HEK293 (cell line): ENCODE data around the gene IL17B.

ENCODE experiments used
- CTCF ChIA-PET: fragments of 350-600 bp; formaldehyde crosslinking; extraction: SDS; loops from one replicate; lab custom pipeline; 2021; ENCODE audit warnings: antibody characterized with exemption; lab: Yijun Ruan, JAX
- POLR2A ChIA-PET: fragments of 300-600 bp; formaldehyde crosslinking; extraction: SDS; loops from one replicate; lab custom pipeline; 2020; ENCODE audit warnings: antibody characterized with exemption, inconsistent platforms; lab: Yijun Ruan, JAX
- H3K27ac ChIP-seq: fragments of 200-500 bp; sonication (Bioruptor generic); 2 replicates; pipeline ENCODE4 v1.5.1; 2014; ENCODE audit warnings: low read depth, low read length, control low read depth, inconsistent platforms; ENCODE audit errors: extremely low read depth
- H3K36me3 ChIP-seq, 2 experiments: fragments of 200-500 bp in 1 of 2; sonication (Bioruptor generic) in 1 of 2; 1 replicate in 1 of 2; 2 replicates in 1 of 2; pipeline ENCODE4 v1.5.1; 2014 to 2017; ENCODE audit warnings: inconsistent platforms in 2 of 2, low read length in 2 of 2; ENCODE audit not compliant: control insufficient read depth in 2 of 2, insufficient read depth in 1 of 2
- H3K4me1 ChIP-seq: fragments of 200-500 bp; sonication (Bioruptor generic); 2 replicates; pipeline ENCODE4 v1.5.1; 2014; ENCODE audit warnings: mild to moderate bottlenecking, low read length, inconsistent platforms; ENCODE audit not compliant: control insufficient read depth, insufficient read depth
- H3K4me3 ChIP-seq: 2 replicates; pipeline ENCODE4 v1.5.1; 2011; ENCODE audit warnings: low read depth, mild to moderate bottlenecking, control low read depth, low read length, moderate library complexity
- H3K9me3 ChIP-seq: fragments of 200-500 bp; sonication (Bioruptor generic); 2 replicates; pipeline ENCODE4 v1.5.1; 2014; ENCODE audit warnings: low read depth, low read length, inconsistent platforms; ENCODE audit not compliant: control insufficient read depth, insufficient read depth
- CTCF ChIP-seq: fragments of 450-650 bp; formaldehyde crosslinking; IDR thresholded peaks from 2 replicates; pipeline ENCODE4 v1.5.1; 2016; ENCODE audit warnings: missing biosample characterization, missing genetic modification characterization
- KLF10 ChIP-seq: fragments of 450-650 bp; IDR thresholded peaks from 2 replicates; pipeline ENCODE4 v1.5.1; 2018; ENCODE audit warnings: missing biosample characterization, mild to moderate bottlenecking, missing genetic modification characterization
- KLF16 ChIP-seq: fragments of 450-650 bp; formaldehyde crosslinking; IDR thresholded peaks from 2 replicates; pipeline ENCODE4 v1.5.1; 2017; ENCODE audit warnings: missing biosample characterization, missing genetic modification characterization
- PRDM10 ChIP-seq: fragments of 450-650 bp; formaldehyde crosslinking; IDR thresholded peaks from 2 replicates; pipeline ENCODE4 v1.5.1; 2016; ENCODE audit warnings: missing biosample characterization, missing genetic modification characterization
- SETDB1 ChIP-seq: IDR thresholded peaks from one replicate; pipeline ENCODE4 v1.6.1; 2017; ENCODE audit warnings: mild to moderate bottlenecking, low read length, moderate library complexity, mixed read lengths; ENCODE audit not compliant: insufficient read length
- TSHZ1 ChIP-seq: fragments of 450-650 bp; formaldehyde crosslinking; IDR thresholded peaks from 2 replicates; pipeline ENCODE4 v1.5.1; 2016; ENCODE audit warnings: missing biosample characterization, missing genetic modification characterization, borderline replicate concordance
- YY2 ChIP-seq: fragments of 450-650 bp; formaldehyde crosslinking; IDR thresholded peaks from 2 replicates; pipeline ENCODE4 v1.5.1; 2016; ENCODE audit warnings: missing biosample characterization, missing genetic modification characterization
- ZBTB26 ChIP-seq: fragments of 450-650 bp; formaldehyde crosslinking; optimal IDR thresholded peaks from 2 replicates; pipeline ENCODE3; 2016; ENCODE audit warnings: missing biosample characterization, mild to moderate bottlenecking, missing genetic modification characterization
- ZIC2 ChIP-seq: fragments of 450-650 bp; formaldehyde crosslinking; IDR thresholded peaks from 2 replicates; pipeline ENCODE4 v1.5.1; 2016; ENCODE audit warnings: missing biosample characterization, missing genetic modification characterization
- ZNF121 ChIP-seq: fragments of 450-650 bp; formaldehyde crosslinking; IDR thresholded peaks from 2 replicates; pipeline ENCODE4 v1.5.1; 2016; ENCODE audit warnings: missing biosample characterization, missing genetic modification characterization
- ZNF140 ChIP-seq: fragments of 450-650 bp; formaldehyde crosslinking; IDR thresholded peaks from 2 replicates; pipeline ENCODE4 v1.5.1; 2016; ENCODE audit warnings: missing biosample characterization, missing genetic modification characterization
- ZNF24 ChIP-seq: fragments of 450-650 bp; formaldehyde crosslinking; IDR thresholded peaks from 2 replicates; pipeline ENCODE4 v1.5.1; 2016; ENCODE audit warnings: missing biosample characterization, missing genetic modification characterization
- ZNF335 ChIP-seq: fragments of 450-650 bp; formaldehyde crosslinking; conservative IDR thresholded peaks from 2 replicates; pipeline ENCODE4 v1.5.1; 2016; ENCODE audit warnings: missing biosample characterization, missing genetic modification characterization
- ZNF341 ChIP-seq: fragments of 450-650 bp; formaldehyde crosslinking; IDR thresholded peaks from 2 replicates; pipeline ENCODE4; 2016; ENCODE audit warnings: low read depth, missing biosample characterization, missing genetic modification characterization
- ZNF404 ChIP-seq: fragments of 450-650 bp; formaldehyde crosslinking; IDR thresholded peaks from 2 replicates; pipeline ENCODE4 v1.5.1; 2017; ENCODE audit warnings: missing biosample characterization, missing genetic modification characterization
- ZNF501 ChIP-seq: fragments of 450-650 bp; formaldehyde crosslinking; IDR thresholded peaks from 2 replicates; pipeline ENCODE4 v1.5.1; 2016; ENCODE audit warnings: missing biosample characterization, missing genetic modification characterization
- ZNF580 ChIP-seq: fragments of 450-650 bp; formaldehyde crosslinking; IDR thresholded peaks from 2 replicates; pipeline ENCODE4 v1.5.1; 2016; ENCODE audit warnings: missing biosample characterization, missing genetic modification characterization
- ZNF621 ChIP-seq: fragments of 450-650 bp; formaldehyde crosslinking; IDR thresholded peaks from 2 replicates; pipeline ENCODE4 v1.5.1; 2017; ENCODE audit warnings: missing biosample characterization, missing genetic modification characterization

The IL17B gene

GRCh38 chr5:149388498-149389190, 9.6 kb upstream of the IL17B start:
- no peaks in the 10 kb centered on the region for H3K36me3 ChIP-seq
- H3K4me3 ChIP-seq: no peak overlapping the region
- no peaks in the 10 kb centered on the region for H3K4me1 ChIP-seq
- TF ChIP-seq SETDB1 (peak; percentile 12), ZNF621 (no peak)
- ChIA-PET CTCF (interaction anchor here (1.0 to 11.8 kb wide), 4 partner anchors 15 to 176 kb away, joined by 4 to 205 read pairs (median 38); no protein-coding TSS in a partner anchor), POLR2A (no interaction called here)
- no peaks in the 10 kb centered on the region for H3K9me3 ChIP-seq
- no peak overlapping the region for H3K27ac ChIP-seq

- CTCF ChIA-PET: interaction anchor here (1.0 to 11.8 kb wide), 4 partner anchors 15 to 177 kb away, joined by 4 to 205 read pairs (median 38); no protein-coding TSS in a partner anchor
- H3K27ac ChIP-seq: no peak overlapping the region
- H3K4me3 ChIP-seq: no peak overlapping the region
- POLR2A ChIA-PET: interaction anchor here (0.7 kb wide), 2 partner anchors 16 to 23 kb away, joined by 4 to 9 read pairs; no protein-coding TSS in a partner anchor
- no peaks in the 10 kb centered on the region for H3K36me3 ChIP-seq
- H3K4me1 ChIP-seq: no peaks in the 10 kb centered on the region
- TF ChIP-seq ZNF580 (no peak), ZNF341 (tag by site-specific recombination) (no peak), KLF16 (no peak), ZNF121 (no peak), TSHZ1 (tag by site-specific recombination) (no peak), ZNF140 (tag by site-specific recombination) (no peak), YY2 (tag by site-specific recombination) (no peak), ZNF335 (no peak), PRDM10 (tag by site-specific recombination) (no peak), ZBTB26 (tag by site-specific recombination) (no peak), ZIC2 (tag by site-specific recombination) (no peak), CTCF (no peak), KLF10 (tag by site-specific recombination) (no peak), ZNF24 (tag by site-specific recombination) (no peak), ZNF404 (tag by site-specific recombination) (no peak), ZNF501 (no peak)
- no peaks in the 10 kb centered on the region for H3K9me3 ChIP-seq
These were observed 8.9 kb upstream of the IL17B start for GRCh38 chr5:149387982-149388381.
